Endothelial cell of umbilical vein (primary cell): Measurements from ENCODE around the gene FAM149B1. TPM values are rescaled to one million over a fixed set of nuclear protein-coding genes. Genes with fewer than 3 reads are reported as not detected.

Source experiments
- BruUV-seq: library from RNA; stranded (reverse); fragments of 400-500 nt; replicated peaks from 2 replicates; lab custom pipeline; 2021; lab: Mats Ljungman, UMichigan
- CTCF ChIA-PET: fragments of 300-600, 350-600 bp; sonication (Branson Sonifier 250); formaldehyde crosslinking; loops from one replicate; lab custom pipeline; 2021; ENCODE audit warnings: antibody characterized with exemption, inconsistent platforms; lab: Charles Lee
- POLR2A ChIA-PET: fragments of 300-600, 350-600 bp; sonication (Branson Sonifier 250); formaldehyde crosslinking; loops from one replicate; lab custom pipeline; 2021; ENCODE audit warnings: antibody characterized with exemption, inconsistent platforms; lab: Charles Lee
- DNase-seq: peaks from one replicate; pipeline ENCODE4 v3.0.0-alpha.2; 2011; ENCODE audit warnings: low read depth, low spot score
- FAIRE-seq: peaks from 2 replicates; lab custom pipeline; 2011; peaks lifted over from hg19 to GRCh38; lab: Jason Lieb, UNC
- H2AFZ ChIP-seq: 2 replicates; pipeline ENCODE4 v1.6.0; 2012; ENCODE audit warnings: low read depth, low read length, control low read depth, inconsistent platforms
- H3K27ac ChIP-seq: 2 replicates; pipeline ENCODE4 v1.5.1; 2011; ENCODE audit warnings: low read depth, mild to moderate bottlenecking, control low read depth, low read length, moderate library complexity; ENCODE audit not compliant: insufficient read depth
- H3K27me3 ChIP-seq, 2 experiments: 2 replicates each; pipeline versions ENCODE4 v1.6.0 to v1.6.1; 2011; ENCODE audit warnings: low read length in 2 of 2, mixed read lengths in 1 of 2; ENCODE audit not compliant: control insufficient read depth in 2 of 2, insufficient read depth in 2 of 2
- H3K36me3 ChIP-seq, 2 experiments: 2 replicates in 1 of 2; 3 replicates in 1 of 2; pipeline ENCODE4 v1.5.1; 2011; ENCODE audit warnings: low read length in 2 of 2, mild to moderate bottlenecking in 1 of 2, moderate library complexity in 1 of 2; ENCODE audit not compliant: control insufficient read depth in 2 of 2, insufficient read depth in 2 of 2; ENCODE audit errors: extremely low read depth in 1 of 2
- H3K4me1 ChIP-seq: 3 replicates; pipeline ENCODE4 v1.5.1; 2011; ENCODE audit warnings: mild to moderate bottlenecking, low read length; ENCODE audit not compliant: control insufficient read depth, insufficient read depth; ENCODE audit errors: extremely low read depth
- H3K4me2 ChIP-seq: 2 replicates; pipeline ENCODE4 v1.6.1; 2011; ENCODE audit warnings: low read length, control low read depth, mixed read lengths; ENCODE audit not compliant: insufficient read depth
- H3K4me3 ChIP-seq, 3 experiments: fragments of 200-600 bp in 1 of 3; sonication (generic), shearing (Covaris generic) in 1 of 3; replicated peaks in 1 of 3; 2 replicates each; pipeline ENCODE4 v1.5.1; 2011 to 2016; ENCODE audit warnings: control low read depth in 3 of 3, low read length in 3 of 3, mild to moderate bottlenecking in 2 of 3, inconsistent platforms in 1 of 3, low read depth in 1 of 3, moderate library complexity in 1 of 3; ENCODE audit not compliant: insufficient read depth in 1 of 3
- H3K79me2 ChIP-seq: 2 replicates; pipeline ENCODE4 v1.6.0; 2012; ENCODE audit warnings: low read length, inconsistent platforms; ENCODE audit not compliant: control insufficient read depth, insufficient read depth
- H3K9ac ChIP-seq: replicated peaks from 2 replicates; pipeline ENCODE3; 2011; ENCODE audit warnings: low read length, control low read depth; ENCODE audit not compliant: insufficient read depth; ENCODE audit errors: extremely low read depth
- H3K9me1 ChIP-seq: replicated peaks from 3 replicates; pipeline ENCODE4 v1.6.0; 2011; ENCODE audit warnings: mild to moderate bottlenecking, low read length; ENCODE audit not compliant: control insufficient read depth, insufficient read depth; ENCODE audit errors: extremely low read depth
- H3K9me3 ChIP-seq: replicated peaks from 2 replicates; pipeline ENCODE4 v1.5.1; 2012; ENCODE audit warnings: low read length, inconsistent platforms; ENCODE audit not compliant: control insufficient read depth, insufficient read depth
- H4K20me1 ChIP-seq: replicated peaks from 2 replicates; pipeline ENCODE3; 2011; ENCODE audit warnings: mild to moderate bottlenecking, low read length; ENCODE audit not compliant: control insufficient read depth, insufficient read depth; ENCODE audit errors: extremely low read depth
- CTCF ChIP-seq, 2 donors: IDR thresholded peaks; 1 replicate in 1 of 2; 2 replicates in 1 of 2; pipeline ENCODE4 v1.5.1; 2011; ENCODE audit warnings: low read length in 2 of 2, mild to moderate bottlenecking in 2 of 2, moderate library complexity in 2 of 2, control low read depth in 1 of 2, inconsistent platforms in 1 of 2, low read depth in 1 of 2; ENCODE audit not compliant: insufficient read depth in 1 of 2; ENCODE audit errors: extremely low read depth in 1 of 2
- FOS ChIP-seq: IDR thresholded peaks from 2 replicates; pipeline ENCODE4 v1.6.1; 2011; ENCODE audit warnings: mild to moderate bottlenecking, low read length, moderate library complexity, borderline replicate concordance; ENCODE audit not compliant: insufficient read depth
- GATA2 ChIP-seq: IDR thresholded peaks from 2 replicates; pipeline ENCODE4 v1.7.0; 2011; ENCODE audit warnings: low read depth, mild to moderate bottlenecking, moderate library complexity, mixed read lengths, low read length; ENCODE audit not compliant: insufficient read length, insufficient read depth
- JUN ChIP-seq: IDR thresholded peaks from 2 replicates; pipeline ENCODE4 v1.6.1; 2011; ENCODE audit warnings: borderline replicate concordance, low read depth; ENCODE audit not compliant: insufficient read length, insufficient read depth
- MAX ChIP-seq: IDR thresholded peaks from 2 replicates; pipeline ENCODE4 v1.6.1; 2011; ENCODE audit not compliant: insufficient read depth, insufficient read length
- MYC ChIP-seq: IDR thresholded peaks from one replicate; pipeline ENCODE4 v1.6.1; 2011; ENCODE audit warnings: mild to moderate bottlenecking, low read depth, low read length
- POLR2A ChIP-seq: IDR thresholded peaks from 2 replicates; pipeline ENCODE4 v1.6.1; 2012; ENCODE audit warnings: low read depth, mild to moderate bottlenecking, control low read depth, low read length
- POLR2AphosphoS5 ChIP-seq: IDR thresholded peaks from 2 replicates; pipeline ENCODE4 v1.6.1; 2012; ENCODE audit warnings: low read depth, mild to moderate bottlenecking, control low read depth, low read length, moderate library complexity; ENCODE audit not compliant: insufficient read depth
- dilution Hi-C: fragments of 300-500 bp; cut with MboI; formaldehyde crosslinking; loops from one replicate; pipeline ENCODE4 v1.15.0; 2019; ENCODE audit warnings: low sequenced_read_pairs; ENCODE audit not compliant: extremely low pct_ligation_motif_present
- intact Hi-C: fragments of 100-400 bp; cut with micrococcal nuclease; formaldehyde crosslinking; loops from one replicate; pipeline ENCODE4 v1.10.0; 2022
- polyA plus RNA-seq, 4 experiments: library from polyadenylated mRNA; depleted of rRNA in 3 of 4; stranded (reverse) in 3 of 4; unstranded in 1 of 4; fragments of >200 nt; gene quantifications; 2 replicates each; pipeline versions ENCODE4 v1.2.1 to v1.2.3, GENCODE V29; 2011 to 2012; ENCODE audit warnings: missing spikeins in 1 of 4
- total RNA-seq: library from RNA; stranded (reverse); gene quantifications from 2 replicates; pipeline ENCODE4 v1.2.3, GENCODE V29; 2021

Gene FAM149B1
- total and polyA plus RNA-seq, 2 donors (not counting 3 experiments of a cell fraction or from before 2014, with no cell fraction given): 19.5 to 26.7 TPM

GRCh38 chr10:73126343-73126742 lies 41.6 kb upstream of the FAM149B1 start:
- ChIA-PET POLR2A (no interaction called here), CTCF (interaction anchor here (1.4 kb wide), 1 partner anchor 12 kb away, joined by 5 read pairs; no protein-coding TSS in a partner anchor)
- FAIRE-seq: no peak
- Histone ChIP-seq H3K9me3 (no peaks in the 10 kb centered on the region), H4K20me1 (no peaks in the 10 kb centered on the region), H3K4me2 (no peak overlapping the region), H3K36me3 (peaks cover 8 to 13% of the 10 kb centered on the region in 2 experiments), H3K9ac (no peak overlapping the region), H3K9me1 (no peaks in the 10 kb centered on the region), H3K27ac (no peak overlapping the region), H3K4me1 (no peaks in the 10 kb centered on the region), H3K4me3 (no peak overlapping the region), H2AFZ (no peak overlapping the region), H3K79me2 (no peaks in the 10 kb centered on the region), H3K27me3 (no peaks in the 10 kb centered on the region)
- dilution Hi-C loops (no loop called here), intact Hi-C loops (no loop called here)
- TF ChIP-seq MYC: no peak
- no peak for TF ChIP-seq CTCF (IDR thresholded peaks at IDR 0.05; ENCODE audit: extremely low read depth in 1 of 2, insufficient read depth in 1 of 2, low read depth in 1 of 2, low read length in 2 of 2)
- TF ChIP-seq GATA2: no peak
- no peak for TF ChIP-seq MAX
- no peak for TF ChIP-seq POLR2A
- no peak for TF ChIP-seq JUN
- no peak for TF ChIP-seq FOS
- TF ChIP-seq POLR2AphosphoS5: no peak
- no TSS peak for BruUV-seq
- DNase-seq: no peak
